Fibroblast of villous mesenchyme (primary cell): Measurements from ENCODE around the gene TTBK1. TPM values are rescaled to one million over a fixed set of nuclear protein-coding genes. Genes with fewer than 3 reads are reported as not detected.

Experiments used
- DNase-seq: peaks from one replicate; pipeline ENCODE4 v3.0.0-alpha.2; 2010; ENCODE audit warnings: low read depth
- H3K4me3 ChIP-seq: 2 replicates; pipeline ENCODE4 v1.5.1; 2011; ENCODE audit warnings: low read depth, mild to moderate bottlenecking, low read length
- CTCF ChIP-seq: IDR thresholded peaks from 2 replicates; pipeline ENCODE4 v1.5.1; 2012; ENCODE audit warnings: low read depth, mild to moderate bottlenecking, low read length; ENCODE audit not compliant: insufficient read depth
- total RNA-seq: library from RNA; depleted of rRNA; stranded (reverse); fragments of >200 nt; gene quantifications from 2 replicates; pipeline ENCODE4 v1.2.3, GENCODE V29; 2012

TTBK1 gene
- total RNA-seq = not detected in 2 replicates

- TF ChIP-seq CTCF = no peak
- no peak within 1 kb of the TSS for H3K4me3 ChIP-seq
- DNase-seq = no peak
Measured at GRCh38 chr6:43242908-43243663, at the start of gene TTBK1. Gene TTBK1, plus strand, starts transcription at chr6:43243481. Its CDS starts 3,180 bp downstream, at chr6:43246661.

- TF ChIP-seq CTCF = no peak
- no peak overlapping the region for H3K4me3 ChIP-seq
- no peak for DNase-seq
Measured at GRCh38 chr6:43193929-43194328, 49.4 kb upstream of the TTBK1 start.

GRCh38 chr6:43196337-43196736 is 46.9 kb upstream of the TTBK1 start:
- H3K4me3 ChIP-seq = no peak overlapping the region
- no peak for DNase-seq
- no peak for TF ChIP-seq CTCF

GRCh38 chr6:43199912-43200311 is 43.4 kb upstream of the TTBK1 start:
- TF ChIP-seq CTCF = no peak
- no peak for DNase-seq

GRCh38 chr6:43200541-43200940 is 42.7 kb upstream of the TTBK1 start:
- H3K4me3 ChIP-seq = no peak overlapping the region
- no peak for DNase-seq
- no peak for TF ChIP-seq CTCF

More at GRCh38 chr6:43199912-43200311, 43.4 kb upstream of the TTBK1 start:
- no peak overlapping the region for H3K4me3 ChIP-seq

GRCh38 chr6:43202451-43202850 is 40.8 kb upstream of the TTBK1 start:
- no peak for DNase-seq
- H3K4me3 ChIP-seq = no peak overlapping the region
- TF ChIP-seq CTCF = no peak

- H3K4me3 ChIP-seq = no peak overlapping the region
- DNase-seq = no peak
- no peak for TF ChIP-seq CTCF
Measured at GRCh38 chr6:43203029-43203717, 40.1 kb upstream of the TTBK1 start.
